NCI-H1694 treated with DMSO at 0.1 percent for 48 hours (cell line): Measurements from ENCODE around the gene A4GALT.
"Not testable (repeated sequence)": the region's sequence is repeated elsewhere in the genome, so short reads cannot be mapped to it uniquely, and the experiment has no call there.

Experiments used
- DNase-seq: peaks from one replicate; lab custom pipeline; 2025; lab: John Stamatoyannopoulos, UW

The A4GALT gene

DNA sequence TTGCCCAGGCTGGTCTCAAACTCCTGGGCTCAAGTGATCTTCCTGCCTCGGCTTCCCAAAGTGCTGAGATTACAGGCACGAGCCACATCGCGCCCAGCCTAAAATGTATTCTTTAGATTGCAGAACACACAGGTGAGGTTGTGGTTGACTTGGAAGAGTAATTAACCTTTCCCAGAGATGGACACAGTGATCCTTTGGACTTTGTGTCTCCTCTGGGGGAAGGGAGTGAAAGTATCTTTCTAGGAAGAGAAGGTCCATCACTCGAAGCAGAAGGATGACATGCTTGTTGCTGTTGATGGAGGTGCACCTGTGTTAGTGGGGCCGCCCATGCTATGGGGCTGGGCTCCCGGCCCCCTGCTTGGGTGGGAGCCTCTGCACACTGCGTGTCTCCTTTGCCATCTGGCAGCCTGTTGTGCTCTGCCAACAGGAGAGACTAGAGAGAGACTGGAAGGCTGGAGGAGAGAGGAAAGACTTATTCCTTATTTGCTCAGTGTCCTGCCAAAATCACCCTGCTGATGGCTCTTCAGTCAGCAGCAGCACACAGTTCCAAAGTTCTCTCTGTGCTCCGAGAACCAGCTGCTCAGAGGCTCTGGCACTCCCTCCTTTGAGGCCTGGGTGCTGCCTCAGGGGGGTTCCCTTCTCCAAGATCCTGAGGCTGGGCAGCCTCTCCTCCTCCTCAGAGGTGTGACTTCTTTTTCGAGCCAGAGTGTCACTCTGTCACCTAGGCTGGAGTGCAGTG lies 38.4 kb downstream of the A4GALT start:
- DNase-seq, result peak; percentile 23

GRCh38 chr22:42680648-42681047 lies 40.0 kb downstream of the A4GALT start:
- DNase-seq, result no peak

- no peak for DNase-seq
Observed at GRCh38 chr22:42679691-42680090, 41.0 kb downstream of the A4GALT start.

GRCh38 chr22:42678894-42679293 lies 41.8 kb downstream of the A4GALT start:
- no peak for DNase-seq

DNA sequence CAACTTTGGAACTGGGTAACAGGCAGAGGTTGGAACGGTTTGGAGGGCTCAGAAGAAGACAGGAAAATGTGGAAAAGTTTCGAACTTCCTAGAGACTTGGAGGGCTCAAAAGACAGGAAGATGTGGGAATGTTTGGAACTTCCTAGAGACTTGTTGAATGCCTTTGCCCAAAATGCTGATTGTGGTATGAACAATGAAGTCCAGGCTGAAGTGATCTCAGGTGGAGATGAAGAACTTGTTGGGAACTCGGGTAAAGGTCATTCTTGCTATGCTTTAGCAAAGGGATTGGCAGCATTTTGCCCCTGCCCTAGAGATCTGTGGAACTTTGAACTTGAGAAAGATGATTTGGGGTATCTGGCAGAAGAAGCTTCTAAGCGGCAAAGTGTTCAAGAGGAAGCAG lies 42.7 kb downstream of the A4GALT start:
- not testable (repeated sequence) for DNase-seq

DNA sequence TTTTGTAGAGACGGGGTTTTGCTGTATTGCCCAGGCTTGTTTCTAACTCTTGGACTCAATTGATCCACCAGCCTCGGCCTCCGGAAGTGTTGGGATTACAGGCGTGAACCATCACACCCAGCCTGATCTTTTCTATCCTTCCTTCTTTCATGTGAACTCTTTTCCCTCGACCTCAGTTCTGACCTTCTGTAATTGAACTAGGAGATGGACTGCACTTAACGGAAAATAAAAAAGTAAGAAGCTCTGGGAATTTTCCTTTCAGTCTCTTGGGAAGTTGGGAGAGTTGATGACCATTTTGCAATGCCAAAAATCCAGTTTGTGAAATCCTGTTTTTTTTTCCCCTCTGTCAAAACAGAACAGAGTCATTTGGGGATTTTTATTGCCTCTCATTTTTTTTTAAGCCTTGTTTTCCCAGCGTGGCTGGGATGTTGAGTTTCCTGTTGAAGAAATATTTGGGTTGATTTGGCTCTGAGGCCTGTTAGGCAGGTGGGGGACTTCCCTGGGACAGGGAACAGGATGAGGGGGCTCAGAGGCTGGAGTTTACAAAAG lies 44.5 kb downstream of the A4GALT start:
- DNase-seq, result no peak

GRCh38 chr22:42673898-42674401 lies 46.7 kb downstream of the A4GALT start:
- DNase-seq, result no peak

DNA sequence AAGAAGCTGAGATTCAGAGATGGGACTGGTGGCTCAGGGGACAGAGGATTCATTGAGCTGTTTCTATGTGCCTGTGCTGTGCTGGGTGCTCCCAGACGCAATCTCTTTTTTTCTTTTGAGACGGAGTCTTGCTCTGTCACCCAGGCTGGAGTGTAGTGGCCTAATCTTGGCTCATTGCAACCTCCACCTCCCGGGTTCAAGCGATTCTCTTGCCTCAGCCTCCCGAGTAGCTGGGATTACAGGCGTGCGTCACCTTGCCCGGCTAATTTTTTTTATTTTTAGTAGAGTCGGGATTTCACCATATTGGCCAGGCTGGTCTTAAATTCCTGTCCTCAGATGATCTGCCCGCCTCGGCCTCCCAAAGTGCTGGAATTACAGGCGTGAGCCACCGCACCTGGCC lies 47.6 kb downstream of the A4GALT start:
- not testable (repeated sequence) for DNase-seq

- no peak for DNase-seq
Observed at GRCh38 chr22:42670921-42671709, 49.6 kb downstream of the A4GALT start.

DNA sequence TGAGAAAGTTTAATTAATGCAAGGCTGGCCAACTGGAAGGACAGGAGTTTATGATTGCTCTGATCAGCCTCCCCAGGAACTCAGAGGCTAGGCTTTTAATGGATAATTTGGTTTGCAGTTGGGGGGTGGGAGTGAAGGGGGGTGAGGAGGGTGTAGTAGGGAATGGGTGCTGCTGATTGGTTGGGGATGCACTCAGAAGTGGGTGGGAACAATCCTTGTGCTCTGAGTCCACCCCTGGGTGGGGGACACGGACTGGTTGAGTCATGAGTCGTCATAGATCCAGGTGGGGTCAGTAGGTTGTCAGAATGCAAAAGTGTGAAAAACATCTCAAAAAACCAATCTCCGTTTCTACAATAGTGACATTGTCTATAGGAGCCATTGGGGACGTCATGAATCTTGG lies 50.6 kb downstream of the A4GALT start:
- no peak for DNase-seq

- DNase-seq, result not testable (repeated sequence)
Observed at GRCh38 chr22:42666393-42666792, 54.3 kb downstream of the A4GALT start.

DNA sequence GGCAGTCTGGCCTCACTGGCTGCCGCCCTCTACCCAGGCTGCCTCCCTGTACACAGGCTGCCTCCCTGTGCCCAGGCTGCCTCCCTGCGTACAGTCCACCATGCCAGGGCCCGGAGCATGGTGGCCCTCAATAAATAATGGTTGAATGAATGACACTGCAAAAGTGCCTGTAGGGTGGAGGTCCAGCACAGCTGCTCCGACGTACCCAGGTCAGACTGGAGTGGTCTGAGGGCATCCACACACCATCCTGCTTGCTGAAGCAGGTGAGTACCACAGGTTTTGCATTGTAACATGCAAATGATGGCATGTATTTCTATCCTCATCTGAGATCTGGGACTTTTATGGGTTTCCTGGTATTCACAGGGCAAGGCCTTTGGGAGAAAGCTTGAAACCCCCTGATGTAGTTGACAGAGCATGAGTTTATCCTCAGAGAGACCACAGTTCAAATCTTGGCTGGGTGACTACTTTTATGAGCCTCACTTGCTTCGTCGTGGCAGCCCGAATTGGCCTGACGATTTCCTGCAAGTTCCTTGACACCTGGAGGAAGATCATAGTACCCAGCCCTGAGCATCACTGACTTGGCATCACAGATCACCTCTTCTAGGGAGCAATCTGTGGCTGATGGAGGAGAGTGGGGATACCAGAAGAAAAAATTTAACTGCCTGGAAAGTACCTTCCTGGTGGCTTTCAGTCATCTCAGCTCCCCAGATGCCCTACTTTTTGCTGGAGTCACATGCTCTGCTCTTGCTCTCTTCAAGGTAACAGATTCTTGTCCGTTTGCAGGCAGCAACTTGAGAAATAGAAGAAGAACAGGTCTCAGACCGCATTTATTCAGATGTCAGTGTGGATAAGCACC lies 55.5 kb downstream of the A4GALT start:
- no peak for DNase-seq

GRCh38 chr22:42661985-42662831 lies 58.5 kb downstream of the A4GALT start:
- DNase-seq, result peak; percentile 46

GRCh38 chr22:42656578-42656977 lies 64.1 kb downstream of the A4GALT start:
- DNase-seq, result no peak

- DNase-seq, result no peak
Observed at GRCh38 chr22:42655693-42656092, 65.0 kb downstream of the A4GALT start.

DNA sequence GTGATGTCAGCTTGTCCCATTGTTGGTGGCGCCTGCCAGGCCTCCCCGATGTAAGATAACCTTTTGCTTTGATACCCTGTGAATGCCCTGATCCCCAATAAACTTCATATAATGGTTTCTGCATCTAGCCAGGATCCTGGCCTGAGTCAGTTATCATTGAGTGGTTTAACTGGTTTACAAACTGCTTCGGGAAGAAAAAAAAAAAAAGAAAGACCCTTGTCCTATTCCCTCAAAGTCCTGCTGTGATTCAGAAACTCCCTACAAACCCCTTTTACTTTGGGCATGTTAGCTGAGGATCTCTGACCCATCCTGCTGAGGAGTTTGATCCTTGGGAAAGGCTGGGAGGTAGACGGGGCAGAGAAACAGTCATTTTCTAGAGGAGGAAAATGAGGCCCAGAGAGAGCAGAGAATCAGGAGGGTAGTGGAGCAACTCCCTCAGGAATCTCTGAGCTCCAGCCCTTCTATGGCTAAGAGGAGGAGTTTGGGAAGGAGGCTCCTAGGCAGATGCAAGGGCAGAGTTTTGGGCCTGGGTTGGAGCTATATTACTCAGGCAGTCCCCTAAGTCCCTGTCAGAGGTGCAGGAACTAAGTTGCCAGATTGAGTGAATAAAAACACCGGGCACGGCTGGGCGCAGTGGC lies 66.1 kb downstream of the A4GALT start:
- no peak for DNase-seq

DNA sequence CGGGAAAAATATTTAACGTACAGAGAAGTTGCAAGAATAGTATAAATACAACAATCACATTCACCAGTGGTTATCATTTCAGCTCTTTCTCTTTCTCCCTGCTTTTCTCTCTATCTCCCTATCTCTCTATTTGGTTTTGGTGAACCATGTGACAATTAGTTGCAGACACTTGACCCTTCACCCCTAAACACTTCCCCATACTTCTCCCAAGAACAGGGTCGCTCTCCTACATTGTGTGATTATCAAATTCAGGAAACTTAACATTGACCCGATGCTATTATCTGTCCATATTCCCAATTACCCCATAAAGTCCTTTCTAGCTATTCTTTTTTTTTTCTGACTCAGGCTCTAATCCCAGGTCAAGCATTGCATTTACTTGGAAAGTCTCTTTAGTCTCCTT lies 66.7 kb downstream of the A4GALT start:
- DNase-seq, result no peak

- DNase-seq, result no peak
Observed at GRCh38 chr22:42651134-42651533, 69.5 kb downstream of the A4GALT start.

DNA sequence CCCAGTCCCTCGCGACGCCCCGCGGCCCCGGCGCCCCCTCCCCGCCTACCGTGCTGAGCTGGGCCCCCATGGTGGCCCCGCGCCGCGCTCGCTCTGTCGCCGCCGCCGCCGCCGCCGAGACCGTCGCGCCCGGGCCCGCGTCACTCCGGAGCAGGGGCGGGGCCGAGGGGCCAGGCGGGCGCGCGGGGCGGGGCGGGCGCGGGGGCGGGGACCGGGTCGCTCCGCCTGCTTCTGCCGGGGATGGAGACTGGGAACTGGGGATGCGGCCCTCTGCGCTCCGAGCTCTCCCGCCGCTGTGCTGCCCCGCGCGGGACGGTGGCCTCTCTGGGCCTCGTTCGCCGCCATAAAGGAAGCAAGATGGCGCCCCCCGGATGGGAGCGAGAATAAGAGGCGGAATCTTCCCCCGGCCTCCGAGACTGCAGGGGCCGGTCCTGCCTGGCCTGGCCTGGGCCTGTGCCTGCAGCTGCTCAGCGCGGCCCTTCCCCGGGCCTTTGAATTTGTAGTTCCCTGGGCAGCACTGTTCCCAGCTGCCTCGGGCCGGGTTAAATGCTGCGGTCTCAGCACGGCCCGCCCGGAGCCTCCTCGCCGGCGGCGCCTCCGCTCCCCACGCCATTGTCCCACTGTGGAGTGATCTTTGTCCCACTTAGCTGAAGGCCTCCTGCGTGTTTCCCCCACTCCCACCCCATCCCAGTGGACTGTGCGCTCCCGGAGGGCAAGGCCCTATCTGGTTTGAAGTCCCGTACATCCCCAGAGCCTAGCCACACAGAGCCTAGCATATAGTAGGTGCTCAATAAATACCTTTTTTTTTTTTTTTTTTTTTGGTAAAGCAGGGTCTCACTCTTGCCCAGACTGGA lies 71.2 kb downstream of the A4GALT start, which contains the start of gene CYB5R3:
Gene CYB5R3 (minus strand): TSS at position 147 of the 854 bp plus-strand sequence. CDS start 77 bp downstream, at position 70.
- DNase-seq, result peak; percentile 68
